ENCODE measurements around the gene TRMT6. TPM values are rescaled to one million over a fixed set of nuclear protein-coding genes. Genes with fewer than 3 reads are reported as not detected.

TRMT6 gene
- total and polyA plus RNA-seq, 4 donors, result 3.1 to 6.2 (median 4.0) TPM

GRCh38 chr20:5893052-5893451 lies 57.3 kb downstream of the TRMT6 start:
- no peaks in the 10 kb centered on the region for H3K36me3 ChIP-seq (ENCODE audit: control insufficient read depth in 4 of 4, insufficient read depth in 3 of 4, low read depth in 1 of 4, low read length in 3 of 4)
- H3K4me1 ChIP-seq (ENCODE audit: control insufficient read depth in 4 of 4, insufficient read depth in 4 of 4, low read length in 3 of 4), result no peaks in the 10 kb centered on the region
- H3K9ac ChIP-seq (ENCODE audit: low read depth in 1 of 2, low read length in 2 of 2), result no peak overlapping the region
- no peak for DNase-seq (ENCODE audit: low spot score)
- no peak for TF ChIP-seq REST (IDR thresholded peaks at IDR 0.05)
- TF ChIP-seq CTCF (IDR thresholded peaks at IDR 0.05; ENCODE audit: low read depth, low read length, missing input control), result no peak
- no peak for TF ChIP-seq FOXA1 (IDR thresholded peaks at IDR 0.05)
- TF ChIP-seq RXRA (IDR thresholded peaks at IDR 0.05), result no peak
- no peak for TF ChIP-seq RAD21 (IDR thresholded peaks at IDR 0.05)
- no peak for TF ChIP-seq HNF4A (conservative IDR thresholded peaks at IDR 0.05)
- TF ChIP-seq NR2F2 (IDR thresholded peaks at IDR 0.05), result no peak
- no peak for TF ChIP-seq ATF3 (IDR thresholded peaks at IDR 0.05)
- no peak for TF ChIP-seq ZBTB33 (IDR thresholded peaks at IDR 0.05)
- TF ChIP-seq SP1 (IDR thresholded peaks at IDR 0.05), result no peak
- H3K9me3 ChIP-seq (ENCODE audit: control insufficient read depth in 4 of 4, low read length in 3 of 4), result no peaks in the 10 kb centered on the region
- H3K27ac ChIP-seq (ENCODE audit: low read depth in 1 of 2, low read length in 2 of 2), result no peak overlapping the region
- 68% methylated on average over 3 of the region's 3 CpGs for WGBS
- H3K27me3 ChIP-seq (ENCODE audit: control insufficient read depth in 4 of 4, insufficient read depth in 4 of 4, low read length in 3 of 4), result peaks cover 0 to 4% (median 0%) of the 10 kb centered on the region in 4 donors
- no peak overlapping the region for H3K4me3 ChIP-seq (ENCODE audit: low read depth in 1 of 3, low read length in 3 of 3)

GRCh38 chr20:5890773-5891441 lies 59.4 kb downstream of the TRMT6 start:
- Histone ChIP-seq H3K9ac (ENCODE audit: low read depth in 1 of 2, low read length in 2 of 2) (no peak overlapping the region), H3K9me3 (ENCODE audit: control insufficient read depth in 4 of 4, low read length in 3 of 4) (no peaks in the 10 kb centered on the region), H3K27me3 (ENCODE audit: control insufficient read depth in 4 of 4, insufficient read depth in 4 of 4, low read length in 3 of 4) (peaks cover 0 to 4% (median 0%) of the 10 kb centered on the region in 4 donors), H3K4me1 (ENCODE audit: control insufficient read depth in 4 of 4, insufficient read depth in 4 of 4, low read length in 3 of 4) (no peaks in the 10 kb centered on the region), H3K4me3 (ENCODE audit: low read depth in 1 of 3, low read length in 3 of 3) (no peak overlapping the region), H3K36me3 (ENCODE audit: control insufficient read depth in 4 of 4, insufficient read depth in 3 of 4, low read depth in 1 of 4, low read length in 3 of 4) (no peaks in the 10 kb centered on the region), H3K27ac (ENCODE audit: low read depth in 1 of 2, low read length in 2 of 2) (no peak overlapping the region)
- TF ChIP-seq TAF1 (conservative IDR thresholded peaks at IDR 0.05) (no peak), NR2F2 (IDR thresholded peaks at IDR 0.05) (no peak), FOXA1 (IDR thresholded peaks at IDR 0.05) (no peak), RAD21 (IDR thresholded peaks at IDR 0.05) (no peak), RXRA (IDR thresholded peaks at IDR 0.05) (no peak), YY1 (IDR thresholded peaks at IDR 0.05) (no peak), FOXA2 (IDR thresholded peaks at IDR 0.05) (no peak), ATF3 (IDR thresholded peaks at IDR 0.05) (no peak)
- no peak for DNase-seq (ENCODE audit: low spot score)
- WGBS, result 72% methylated on average over 10 of the region's 10 CpGs
